IMR-90 (cell line): Measurements from ENCODE around the gene MS4A18. TPM values are rescaled to one million over a fixed set of nuclear protein-coding genes. Genes with fewer than 3 reads are reported as not detected.

Experiments used
- ATAC-seq: fragments of 200-7000 bp; cut with Tn5 transposase; 2 replicates; pipeline ENCODE4 v1.9.1; 2020; ENCODE audit warnings: low read depth, mild to moderate bottlenecking, moderate library complexity
- BruUV-seq: library from RNA; stranded (reverse); fragments of 400-500 nt; replicated peaks from 2 replicates; lab custom pipeline; 2021; lab: Mats Ljungman, UMichigan
- CTCF ChIA-PET: fragments of 300-600 bp; formaldehyde crosslinking; extraction: SDS; loops from one replicate; lab custom pipeline; 2021; ENCODE audit warnings: antibody characterized with exemption; lab: Yijun Ruan, JAX
- POLR2A ChIA-PET: fragments of 300-600 bp; sonication (Branson Sonifier 250); formaldehyde crosslinking; loops from one replicate; lab custom pipeline; 2022; ENCODE audit warnings: antibody characterized with exemption; ENCODE audit not compliant: unreplicated experiment; lab: Charles Lee
- DNase-seq: peaks from one replicate; pipeline ENCODE4 v3.0.0; 2013
- H2AFZ ChIP-seq: replicated peaks from 2 replicates; pipeline ENCODE3; 2013; ENCODE audit warnings: low read length, mild to moderate bottlenecking; ENCODE audit not compliant: poor library complexity
- H2AK5ac ChIP-seq: 2 replicates; pipeline ENCODE4 v1.6.1; 2013; ENCODE audit warnings: low read depth, low read length, inconsistent platforms
- H2AK9ac ChIP-seq: replicated peaks from 2 replicates; pipeline ENCODE3; 2013; ENCODE audit warnings: mild to moderate bottlenecking, low read depth, low read length, moderate library complexity; ENCODE audit not compliant: poor library complexity
- H2BK120ac ChIP-seq: 2 replicates; pipeline ENCODE4 v1.6.1; 2013; ENCODE audit warnings: low read depth, low read length, inconsistent platforms
- H2BK15ac ChIP-seq: 3 replicates; pipeline ENCODE4 v1.6.1; 2013; ENCODE audit warnings: low read depth, low read length, inconsistent platforms
- H2BK20ac ChIP-seq: 2 replicates; pipeline ENCODE4 v1.6.1; 2013; ENCODE audit warnings: low read depth, mild to moderate bottlenecking, inconsistent platforms, low read length, moderate library complexity
- H2BK5ac ChIP-seq: 2 replicates; pipeline ENCODE4 v1.6.1; 2013; ENCODE audit warnings: mild to moderate bottlenecking, low read depth, low read length, inconsistent platforms; ENCODE audit not compliant: poor library complexity, severe bottlenecking
- H3K14ac ChIP-seq: replicated peaks from 2 replicates; pipeline ENCODE4 v1.6.1; 2013; ENCODE audit warnings: low read depth, low read length, inconsistent platforms
- H3K18ac ChIP-seq: 2 replicates; pipeline ENCODE4 v1.6.1; 2013; ENCODE audit warnings: low read depth, low read length, control low read depth
- H3K23ac ChIP-seq: 2 replicates; pipeline ENCODE4 v1.6.1; 2013; ENCODE audit warnings: low read depth, low read length, inconsistent platforms
- H3K27ac ChIP-seq: 2 replicates; pipeline ENCODE4 v1.5.1; 2013; ENCODE audit warnings: mild to moderate bottlenecking, control low read depth, low read length; ENCODE audit not compliant: insufficient read depth
- H3K27me3 ChIP-seq: 2 replicates; pipeline ENCODE4 v1.6.1; 2013; ENCODE audit warnings: low read length; ENCODE audit not compliant: control insufficient read depth, insufficient read depth
- H3K36me3 ChIP-seq: 2 replicates; pipeline ENCODE4 v1.6.1; 2013; ENCODE audit warnings: low read length, mixed read lengths; ENCODE audit not compliant: control insufficient read depth, insufficient read depth
- H3K4ac ChIP-seq: 2 replicates; pipeline ENCODE4 v1.6.1; 2013; ENCODE audit warnings: low read depth, low read length, inconsistent platforms
- H3K4me1 ChIP-seq: 2 replicates; pipeline ENCODE4 v1.6.1; 2013; ENCODE audit warnings: low read length, mixed read lengths; ENCODE audit not compliant: control insufficient read depth, insufficient read depth
- H3K4me2 ChIP-seq: 2 replicates; pipeline ENCODE4 v1.6.1; 2013; ENCODE audit warnings: low read depth, mild to moderate bottlenecking, control low read depth, low read length, moderate library complexity
- H3K4me3 ChIP-seq: 2 replicates; pipeline ENCODE4 v1.5.1; 2013; ENCODE audit warnings: low read depth, mild to moderate bottlenecking, control low read depth, low read length, moderate library complexity; ENCODE audit not compliant: insufficient read depth
- H3K56ac ChIP-seq: 2 replicates; pipeline ENCODE4 v1.6.1; 2013; ENCODE audit warnings: low read length, inconsistent platforms; ENCODE audit not compliant: insufficient read depth; ENCODE audit errors: extremely low read depth
- H3K79me1 ChIP-seq, 2 experiments: 2 replicates each; pipeline ENCODE4 v1.6.1; 2013; ENCODE audit warnings: low read length in 2 of 2, inconsistent platforms in 1 of 2, low read depth in 1 of 2
- H3K9ac ChIP-seq: 2 replicates; pipeline ENCODE4 v1.6.1; 2013; ENCODE audit warnings: low read depth, low read length, control low read depth
- H3K9me1 ChIP-seq: 2 replicates; pipeline ENCODE4 v1.6.1; 2013; ENCODE audit warnings: low read length, inconsistent platforms; ENCODE audit not compliant: insufficient read depth
- H3K9me3 ChIP-seq: 2 replicates; pipeline ENCODE4 v1.6.1; 2013; ENCODE audit warnings: low read length; ENCODE audit not compliant: control insufficient read depth, insufficient read depth
- H4K20me1 ChIP-seq: 2 replicates; pipeline ENCODE4 v1.6.1; 2013; ENCODE audit warnings: low read length, inconsistent platforms; ENCODE audit not compliant: insufficient read depth
- H4K5ac ChIP-seq: 2 replicates; pipeline ENCODE4 v1.6.1; 2013; ENCODE audit warnings: mild to moderate bottlenecking, low read depth, low read length, control low read depth
- H4K8ac ChIP-seq, 2 experiments: 2 replicates each; pipeline ENCODE4 v1.6.1; 2013; ENCODE audit warnings: low read depth in 2 of 2, low read length in 2 of 2, control low read depth in 1 of 2, inconsistent platforms in 1 of 2
- H4K91ac ChIP-seq: 2 replicates; pipeline ENCODE4 v1.6.1; 2013; ENCODE audit warnings: low read depth, low read length, inconsistent platforms; ENCODE audit not compliant: insufficient read depth
- CEBPB ChIP-seq: IDR thresholded peaks from 2 replicates; pipeline ENCODE4 v1.6.1; 2012; ENCODE audit warnings: low read depth, low read length, improper control_type of control experiment
- CHD1 ChIP-seq: IDR thresholded peaks from 2 replicates; pipeline ENCODE4 v1.6.1; 2012; ENCODE audit warnings: low read depth, low read length, improper control_type of control experiment
- CTCF ChIP-seq: conservative IDR thresholded peaks from 2 replicates; pipeline ENCODE4 v1.5.1; 2012; ENCODE audit warnings: mild to moderate bottlenecking, low read depth, low read length, improper control_type of control experiment
- FOS ChIP-seq: fragments of 150-350 bp; IDR thresholded peaks from 2 replicates; pipeline ENCODE4 v1.6.1; 2016; ENCODE audit warnings: low read depth, low read length
- MAFK ChIP-seq: IDR thresholded peaks from 2 replicates; pipeline ENCODE4 v1.6.1; 2012; ENCODE audit warnings: low read depth, low read length, improper control_type of control experiment
- MAZ ChIP-seq: IDR thresholded peaks from 2 replicates; pipeline ENCODE4 v1.6.1; 2012; ENCODE audit warnings: low read depth, mild to moderate bottlenecking, low read length, improper control_type of control experiment, moderate library complexity, borderline replicate concordance
- MXI1 ChIP-seq: IDR thresholded peaks from 2 replicates; pipeline ENCODE4 v1.6.1; 2012; ENCODE audit warnings: low read depth, mild to moderate bottlenecking, low read length, moderate library complexity, borderline replicate concordance
- NFE2L2 ChIP-seq: fragments of 150-350 bp; IDR thresholded peaks from 2 replicates; pipeline ENCODE4 v1.6.1; 2016; ENCODE audit warnings: low read depth, mild to moderate bottlenecking, low read length
- POLR2A ChIP-seq: IDR thresholded peaks from 2 replicates; pipeline ENCODE4 v1.6.1; 2012; ENCODE audit warnings: mild to moderate bottlenecking, low read depth, low read length
- RCOR1 ChIP-seq: IDR thresholded peaks from 2 replicates; pipeline ENCODE4 v1.6.1; 2012; ENCODE audit warnings: mild to moderate bottlenecking, low read length, improper control_type of control experiment; ENCODE audit not compliant: insufficient replicate concordance
- RFX5 ChIP-seq: IDR thresholded peaks from 2 replicates; pipeline ENCODE4 v1.8.0; 2012; ENCODE audit warnings: low read depth, mild to moderate bottlenecking, low read length, moderate library complexity
- SMC3 ChIP-seq: fragments of 150-350 bp; IDR thresholded peaks from 2 replicates; pipeline ENCODE4 v1.6.1; 2016; ENCODE audit warnings: low read depth, mild to moderate bottlenecking, antibody characterized with exemption, low read length, moderate library complexity
- USF2 ChIP-seq: fragments of 150-350 bp; IDR thresholded peaks from 2 replicates; pipeline ENCODE4 v1.6.1; 2017; ENCODE audit warnings: mild to moderate bottlenecking, antibody characterized with exemption, low read length, low read depth
- WGBS, 2 experiments: methylation state at CpG; one replicate each; pipeline versions ENCODE4 v1.1.5 to v1.1.7; 2013; ENCODE audit warnings: missing lambda C conversion rate in 2 of 2; ENCODE audit not compliant: insufficient read length in 1 of 2; ENCODE audit errors: extremely low coverage in 2 of 2; 5-methylcytosine and 5-hydroxymethylcytosine counted together
- dilution Hi-C: fragments of 300-500 bp; cut with HindIII; formaldehyde crosslinking; loops from one replicate; pipeline ENCODE4 v1.14.3; 2018; ENCODE audit warnings: low sequenced_read_pairs; ENCODE audit not compliant: unreplicated experiment
- in situ Hi-C: fragments of 300-500 bp; cut with MboI; formaldehyde crosslinking; loops from 3 replicates; pipeline ENCODE4 v1.14.3; 2019; ENCODE audit warnings: low sequenced_read_pairs, inconsistent platforms, mixed read lengths
- intact Hi-C: fragments of 100-400 bp; cut with micrococcal nuclease; formaldehyde crosslinking; loops from 2 replicates; pipeline ENCODE4 v1.10.0; 2022
- polyA plus RNA-seq, 3 experiments: library from polyadenylated mRNA; depleted of rRNA; stranded (reverse); fragments of >200 nt; gene quantifications; 2 replicates each; pipeline ENCODE4 v1.2.3, GENCODE V29; 2012; ENCODE audit warnings: low replicate concordance in 1 of 3
- total RNA-seq: library from RNA; depleted of rRNA; stranded (reverse); fragments of >200 nt; gene quantifications from 2 replicates; pipeline ENCODE4 v1.2.3, GENCODE V29; 2012

MS4A18 gene
- total and polyA plus RNA-seq, 2 of the 4 experiments (the other 2 are of a cell fraction): not detected

- Histone ChIP-seq H3K14ac (no peak overlapping the region), H3K4me1 (no peaks in the 10 kb centered on the region; the same call in 1 of the 2 replicates), H3K56ac (no peak overlapping the region), H4K20me1 (no peaks in the 10 kb centered on the region), H3K9me1 (peaks cover 5% of the 10 kb centered on the region; the same call in 1 of the 2 replicates), H2BK20ac (no peak overlapping the region), H3K4me2 (no peak overlapping the region), H3K27ac (no peak overlapping the region), H2AFZ (no peak overlapping the region), H3K27me3 (peaks cover 4% of the 10 kb centered on the region; the same call in 1 of the 2 replicates), H4K5ac (no peak overlapping the region), H2BK5ac (no peak overlapping the region), H2BK15ac (no peak overlapping the region), H4K8ac (no peak overlapping the region), H2AK9ac (no peak overlapping the region), H2BK120ac (no peak overlapping the region), H3K23ac (no peak overlapping the region), H3K9ac (no peak overlapping the region), H3K4ac (no peak overlapping the region), H3K36me3 (no peaks in the 10 kb centered on the region), H3K79me1 (no peaks in the 10 kb centered on the region), H4K91ac (no peak overlapping the region), H2AK5ac (no peak overlapping the region), H3K18ac (no peak overlapping the region), H3K4me3 (no peak overlapping the region), H3K9me3 (no peaks in the 10 kb centered on the region)
- WGBS, 2 experiments: 80% methylated on average over 9 of the region's 13 CpGs; no CpG with 5 or more reads in 1 of the 2 experiments
- no peak for TF ChIP-seq CHD1
- TF ChIP-seq RFX5: no peak
- no peak for TF ChIP-seq RCOR1
- no peak for TF ChIP-seq USF2
- TF ChIP-seq MXI1: no peak
- TF ChIP-seq CEBPB: no peak
- no peak for TF ChIP-seq MAZ
- TF ChIP-seq NFE2L2: no peak
- no peak for TF ChIP-seq FOS
- TF ChIP-seq CTCF: no peak
- TF ChIP-seq MAFK: no peak
- TF ChIP-seq POLR2A: no peak
- no peak for TF ChIP-seq SMC3
- CTCF ChIA-PET: interaction anchor here (0.6 to 2.6 kb wide), 4 partner anchors 9 to 113 kb away, joined by 3 to 16 read pairs (median 6); no protein-coding TSS in a partner anchor
- no TSS peak for BruUV-seq
- intact Hi-C loops (loop anchor here (1.0 kb wide), 5 partner anchors 57 to 413 kb away; no protein-coding TSS in a partner anchor), dilution Hi-C loops (no loop called here), in situ Hi-C loops (loop anchor here (5.0 kb wide), 1 partner anchor 123 kb away; no protein-coding TSS in a partner anchor)
- no peak for ATAC-seq
- DNase-seq: no peak
- POLR2A ChIA-PET: no interaction called here
Observed at GRCh38 chr11:60774726-60775125, 50.2 kb downstream of the MS4A18 start.
